ENCODE results near the gene LRRK1. TPM values are rescaled to one million over a fixed set of nuclear protein-coding genes. Genes with fewer than 3 reads are reported as not detected.

The LRRK1 gene
- total and polyA plus RNA-seq, 2 of the 4 experiments (the other 2 are of a cell fraction): 3.0 to 5.8 TPM

DNA sequence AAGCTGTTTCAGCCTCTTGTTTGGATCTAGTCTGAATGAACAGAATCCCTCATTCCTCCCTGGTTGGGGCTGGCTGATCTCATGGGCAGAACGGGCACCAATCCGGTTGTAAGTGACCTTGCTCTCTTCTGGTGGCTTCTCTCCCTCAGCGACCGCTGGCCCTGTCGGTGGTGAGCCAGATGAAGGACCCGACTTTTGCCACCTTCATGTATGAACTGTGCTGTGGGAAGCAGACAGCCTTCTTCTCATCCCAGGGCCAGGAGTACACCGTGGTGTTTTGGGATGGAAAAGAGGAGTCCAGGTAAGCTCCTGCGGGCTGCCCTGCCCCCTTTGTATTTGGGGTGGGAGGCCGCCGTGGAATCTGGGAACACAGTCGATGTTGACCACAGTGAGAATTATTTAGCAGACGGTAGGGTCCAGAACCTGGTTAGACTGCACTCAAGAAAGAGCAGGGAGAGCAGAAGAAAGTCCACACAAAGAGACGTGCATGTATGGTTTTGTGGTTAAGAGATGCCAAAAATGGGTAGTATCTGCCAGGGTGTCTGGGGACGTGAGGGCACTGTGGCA lies 138.8 kb downstream of the LRRK1 start:
- no peak for DNase-seq
- no peak overlapping the region for H4K91ac ChIP-seq (ENCODE audit: insufficient read depth, low read depth, low read length)
- CTCF ChIA-PET: no interaction called here

More for the DNA sequence above, 138.8 kb downstream of the LRRK1 start:
- H3K9me1 ChIP-seq (ENCODE audit: insufficient read depth, low read length): peaks cover 3% of the 10 kb centered on the region; the same call in 1 of the 2 replicates
- no peaks in the 10 kb centered on the region for H3K79me1 ChIP-seq (ENCODE audit: low read depth in 1 of 2, low read length in 2 of 2)
- no peak overlapping the region for H3K9ac ChIP-seq (ENCODE audit: low read depth, low read length)
- WGBS, 2 experiments (ENCODE audit: extremely low coverage in 2 of 2, insufficient read length in 1 of 2): 88% methylated on average over 8 of the region's 14 CpGs; no CpG with 5 or more reads in 1 of the 2 experiments
- in situ Hi-C loops (cut with MboI; ENCODE audit: low sequenced_read_pairs): no loop called here
- H2BK5ac ChIP-seq (ENCODE audit: low read depth, low read length, poor library complexity, severe bottlenecking): no peak overlapping the region
- H3K23ac ChIP-seq (ENCODE audit: low read depth, low read length): no peak overlapping the region
- no peak overlapping the region for H4K5ac ChIP-seq (ENCODE audit: low read depth, low read length)
- H3K9me3 ChIP-seq (ENCODE audit: control insufficient read depth, insufficient read depth, low read length): no peaks in the 10 kb centered on the region
- no peak overlapping the region for H3K27ac ChIP-seq (ENCODE audit: insufficient read depth, low read length)
- H3K4me2 ChIP-seq (ENCODE audit: low read depth, low read length): no peak overlapping the region
- H4K20me1 ChIP-seq (ENCODE audit: insufficient read depth, low read length): no peaks in the 10 kb centered on the region
- H3K56ac ChIP-seq (ENCODE audit: extremely low read depth, insufficient read depth, low read length): no peak overlapping the region
- no peak overlapping the region for H4K8ac ChIP-seq (ENCODE audit: low read depth in 2 of 2, low read length in 2 of 2)
- H3K18ac ChIP-seq (ENCODE audit: low read depth, low read length): no peak overlapping the region
- H3K27me3 ChIP-seq (ENCODE audit: control insufficient read depth, insufficient read depth, low read length): no peaks in the 10 kb centered on the region
- intact Hi-C loops (cut with micrococcal nuclease): no loop called here
- no peak for ATAC-seq (ENCODE audit: low read depth)
- no peak overlapping the region for H3K4me3 ChIP-seq (ENCODE audit: insufficient read depth, low read depth, low read length)
- no peak overlapping the region for H2AFZ ChIP-seq (replicated peaks; ENCODE audit: low read length, poor library complexity)
- no TSS peak for BruUV-seq (replicated peaks)
- TF ChIP-seq, protein P1, sequence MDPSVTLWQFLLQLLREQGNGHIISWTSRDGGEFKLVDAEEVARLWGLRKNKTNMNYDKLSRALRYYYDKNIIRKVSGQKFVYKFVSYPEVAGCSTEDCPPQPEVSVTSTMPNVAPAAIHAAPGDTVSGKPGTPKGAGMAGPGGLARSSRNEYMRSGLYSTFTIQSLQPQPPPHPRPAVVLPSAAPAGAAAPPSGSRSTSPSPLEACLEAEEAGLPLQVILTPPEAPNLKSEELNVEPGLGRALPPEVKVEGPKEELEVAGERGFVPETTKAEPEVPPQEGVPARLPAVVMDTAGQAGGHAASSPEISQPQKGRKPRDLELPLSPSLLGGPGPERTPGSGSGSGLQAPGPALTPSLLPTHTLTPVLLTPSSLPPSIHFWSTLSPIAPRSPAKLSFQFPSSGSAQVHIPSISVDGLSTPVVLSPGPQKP (IDR thresholded peaks at IDR 0.05; ENCODE audit: borderline replicate concordance, low read depth, low read length): no peak
- TF ChIP-seq RFX5 (IDR thresholded peaks at IDR 0.05; ENCODE audit: low read depth, low read length) (no peak), RAD21 (IDR thresholded peaks at IDR 0.05; ENCODE audit: low read length) (no peak), BHLHE40 (IDR thresholded peaks at IDR 0.05; ENCODE audit: low read depth, low read length) (no peak), POLR2A (IDR thresholded peaks at IDR 0.05; ENCODE audit: low read depth, low read length) (no peak), SMC3 (IDR thresholded peaks at IDR 0.05; ENCODE audit: low read depth, low read length) (no peak), RCOR1 (IDR thresholded peaks at IDR 0.05; ENCODE audit: insufficient replicate concordance, low read length) (no peak), MXI1 (IDR thresholded peaks at IDR 0.05; ENCODE audit: borderline replicate concordance, low read depth, low read length) (no peak)
- TF ChIP-seq, protein P2, sequence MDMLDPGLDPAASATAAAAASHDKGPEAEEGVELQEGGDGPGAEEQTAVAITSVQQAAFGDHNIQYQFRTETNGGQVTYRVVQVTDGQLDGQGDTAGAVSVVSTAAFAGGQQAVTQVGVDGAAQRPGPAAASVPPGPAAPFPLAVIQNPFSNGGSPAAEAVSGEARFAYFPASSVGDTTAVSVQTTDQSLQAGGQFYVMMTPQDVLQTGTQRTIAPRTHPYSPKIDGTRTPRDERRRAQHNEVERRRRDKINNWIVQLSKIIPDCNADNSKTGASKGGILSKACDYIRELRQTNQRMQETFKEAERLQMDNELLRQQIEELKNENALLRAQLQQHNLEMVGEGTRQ (IDR thresholded peaks at IDR 0.05; ENCODE audit: low read depth, low read length): no peak
- TF ChIP-seq, protein P3, sequence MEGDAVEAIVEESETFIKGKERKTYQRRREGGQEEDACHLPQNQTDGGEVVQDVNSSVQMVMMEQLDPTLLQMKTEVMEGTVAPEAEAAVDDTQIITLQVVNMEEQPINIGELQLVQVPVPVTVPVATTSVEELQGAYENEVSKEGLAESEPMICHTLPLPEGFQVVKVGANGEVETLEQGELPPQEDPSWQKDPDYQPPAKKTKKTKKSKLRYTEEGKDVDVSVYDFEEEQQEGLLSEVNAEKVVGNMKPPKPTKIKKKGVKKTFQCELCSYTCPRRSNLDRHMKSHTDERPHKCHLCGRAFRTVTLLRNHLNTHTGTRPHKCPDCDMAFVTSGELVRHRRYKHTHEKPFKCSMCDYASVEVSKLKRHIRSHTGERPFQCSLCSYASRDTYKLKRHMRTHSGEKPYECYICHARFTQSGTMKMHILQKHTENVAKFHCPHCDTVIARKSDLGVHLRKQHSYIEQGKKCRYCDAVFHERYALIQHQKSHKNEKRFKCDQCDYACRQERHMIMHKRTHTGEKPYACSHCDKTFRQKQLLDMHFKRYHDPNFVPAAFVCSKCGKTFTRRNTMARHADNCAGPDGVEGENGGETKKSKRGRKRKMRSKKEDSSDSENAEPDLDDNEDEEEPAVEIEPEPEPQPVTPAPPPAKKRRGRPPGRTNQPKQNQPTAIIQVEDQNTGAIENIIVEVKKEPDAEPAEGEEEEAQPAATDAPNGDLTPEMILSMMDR (conservative IDR thresholded peaks at IDR 0.05; ENCODE audit: low read depth, low read length): no peak
- dilution Hi-C loops (cut with HindIII; ENCODE audit: low sequenced_read_pairs, unreplicated experiment): no loop called here
- H2BK20ac ChIP-seq (ENCODE audit: low read depth, low read length): no peak overlapping the region
- H2BK120ac ChIP-seq (ENCODE audit: low read depth, low read length): no peak overlapping the region
- H2AK5ac ChIP-seq (ENCODE audit: low read depth, low read length): no peak overlapping the region
- H2BK15ac ChIP-seq (ENCODE audit: low read depth, low read length): no peak overlapping the region
- H3K14ac ChIP-seq (replicated peaks; ENCODE audit: low read depth, low read length): no peak overlapping the region
- H3K4me1 ChIP-seq (ENCODE audit: control insufficient read depth, insufficient read depth, low read length): no peaks in the 10 kb centered on the region
- peaks cover 54% of the 10 kb centered on the region for H3K36me3 ChIP-seq (ENCODE audit: control insufficient read depth, insufficient read depth, low read length)
- H2AK9ac ChIP-seq (replicated peaks; ENCODE audit: low read depth, low read length, poor library complexity): peak overlapping the region; percentile 39
- no peak overlapping the region for H3K4ac ChIP-seq (ENCODE audit: low read depth, low read length)
- POLR2A ChIA-PET (ENCODE audit: unreplicated experiment): no interaction called here
